Mammary epithelial cell (primary cell): ENCODE results near the gene DYNLT4.

ENCODE experiments used
- EZH2 ChIP-seq: IDR thresholded peaks from 2 replicates; pipeline ENCODE4 v1.6.1; 2012; ENCODE audit warnings: low read length, inconsistent platforms, borderline replicate concordance
- TF ChIP-seq, protein P1 (sequence below), 2 donors: IDR thresholded peaks in 1 of 2; conservative IDR thresholded peaks in 1 of 2; 2 replicates each; pipeline ENCODE4 v1.5.1; 2011 to 2012; ENCODE audit warnings: inconsistent platforms in 2 of 2, low read length in 2 of 2, mild to moderate bottlenecking in 2 of 2, control low read depth in 1 of 2, low read depth in 1 of 2; ENCODE audit not compliant: insufficient read depth in 1 of 2; ENCODE audit errors: extremely low read depth in 1 of 2

DNA sequence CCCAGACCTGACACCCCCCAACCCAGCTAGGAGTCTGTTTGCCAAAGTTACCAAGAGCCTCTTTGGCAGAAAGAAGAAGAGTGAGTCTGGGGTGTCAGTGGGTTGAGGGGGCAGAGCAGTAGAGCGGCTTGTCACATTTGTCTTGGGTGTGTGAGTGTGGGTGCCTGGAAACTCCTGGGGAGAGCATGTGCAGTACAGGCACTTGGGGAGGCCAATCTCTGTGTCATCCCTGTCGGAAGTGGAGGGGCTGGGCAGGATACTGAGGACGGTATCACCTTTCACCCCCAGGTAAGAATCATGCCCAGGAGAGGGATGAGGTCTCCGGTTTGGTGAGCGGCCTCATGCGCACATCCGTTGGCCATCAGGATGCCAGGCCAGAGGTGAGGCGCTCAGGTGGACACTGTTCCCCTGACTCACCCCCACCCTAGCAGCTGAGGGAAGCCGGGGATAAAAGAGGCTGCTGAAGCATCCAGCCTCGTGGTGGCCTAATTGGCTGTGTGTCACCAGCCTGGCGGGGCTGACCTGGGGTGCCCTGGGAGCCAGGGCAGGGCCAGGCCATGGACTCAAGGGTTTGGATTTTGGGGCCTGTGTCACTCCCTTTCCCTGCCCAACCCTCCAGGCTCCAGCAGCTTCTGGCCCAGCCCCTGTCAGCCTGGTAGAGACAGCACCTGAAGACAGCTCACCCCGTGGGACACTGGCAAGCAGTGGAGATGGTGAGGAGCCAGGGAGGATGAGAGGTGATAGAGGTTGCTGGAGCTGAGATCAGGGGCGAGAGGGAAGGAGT lies 3.6 kb downstream of the DYNLT4 start:
- TF ChIP-seq, protein P1, sequence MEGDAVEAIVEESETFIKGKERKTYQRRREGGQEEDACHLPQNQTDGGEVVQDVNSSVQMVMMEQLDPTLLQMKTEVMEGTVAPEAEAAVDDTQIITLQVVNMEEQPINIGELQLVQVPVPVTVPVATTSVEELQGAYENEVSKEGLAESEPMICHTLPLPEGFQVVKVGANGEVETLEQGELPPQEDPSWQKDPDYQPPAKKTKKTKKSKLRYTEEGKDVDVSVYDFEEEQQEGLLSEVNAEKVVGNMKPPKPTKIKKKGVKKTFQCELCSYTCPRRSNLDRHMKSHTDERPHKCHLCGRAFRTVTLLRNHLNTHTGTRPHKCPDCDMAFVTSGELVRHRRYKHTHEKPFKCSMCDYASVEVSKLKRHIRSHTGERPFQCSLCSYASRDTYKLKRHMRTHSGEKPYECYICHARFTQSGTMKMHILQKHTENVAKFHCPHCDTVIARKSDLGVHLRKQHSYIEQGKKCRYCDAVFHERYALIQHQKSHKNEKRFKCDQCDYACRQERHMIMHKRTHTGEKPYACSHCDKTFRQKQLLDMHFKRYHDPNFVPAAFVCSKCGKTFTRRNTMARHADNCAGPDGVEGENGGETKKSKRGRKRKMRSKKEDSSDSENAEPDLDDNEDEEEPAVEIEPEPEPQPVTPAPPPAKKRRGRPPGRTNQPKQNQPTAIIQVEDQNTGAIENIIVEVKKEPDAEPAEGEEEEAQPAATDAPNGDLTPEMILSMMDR (conservative IDR thresholded peaks at IDR 0.05 in 1 of 2, IDR thresholded peaks at IDR 0.05 in 1 of 2; ENCODE audit: extremely low read depth in 1 of 2, insufficient read depth in 1 of 2, low read depth in 1 of 2, low read length in 2 of 2) = no peak
- no peak for TF ChIP-seq EZH2
